Measurements from ENCODE around the gene SPOCD1.

- TF ChIP-seq CTCF (IDR thresholded peaks at IDR 0.05) (no peak), POLR2A (IDR thresholded peaks at IDR 0.05) (no peak)
These were observed 22.7 kb downstream of the SPOCD1 start for GRCh38 chr1:31793086-31793485.
